IPS-20b (cell line): ENCODE data around the gene SPRING1.

Experiments used
- H3K27ac ChIP-seq: one replicate; pipeline ENCODE4 v1.5.1; 2013; ENCODE audit warnings: low read length
- H3K27me3 ChIP-seq: 2 replicates; pipeline ENCODE4 v1.6.1; 2013; ENCODE audit warnings: mild to moderate bottlenecking, low read length, inconsistent platforms; ENCODE audit not compliant: insufficient read depth
- H3K36me3 ChIP-seq: 2 replicates; pipeline ENCODE4 v1.6.1; 2013; ENCODE audit warnings: low read depth, mild to moderate bottlenecking, inconsistent platforms, low read length, moderate library complexity; ENCODE audit not compliant: insufficient read depth
- H3K4me1 ChIP-seq: 2 replicates; pipeline ENCODE4 v1.6.1; 2013; ENCODE audit warnings: mild to moderate bottlenecking, control low read depth, inconsistent platforms, low read length, moderate library complexity; ENCODE audit not compliant: insufficient read depth
- H3K4me3 ChIP-seq: 2 replicates; pipeline ENCODE4 v1.5.1; 2013; ENCODE audit warnings: mild to moderate bottlenecking, low read length, inconsistent platforms
- H3K9ac ChIP-seq: 2 replicates; pipeline ENCODE4 v1.6.1; 2013; ENCODE audit warnings: low read depth, mild to moderate bottlenecking, inconsistent platforms, low read length, moderate library complexity
- H3K9me3 ChIP-seq: 2 replicates; pipeline ENCODE4 v1.6.1; 2013; ENCODE audit warnings: mild to moderate bottlenecking, low read depth, low read length, inconsistent platforms; ENCODE audit not compliant: insufficient read depth

Gene SPRING1

GRCh38 chr12:116718655-116719454 lies 19.0 kb downstream of the SPRING1 start:
- Histone ChIP-seq H3K27ac (no peak overlapping the region), H3K4me1 (peaks cover 11% of the 10 kb centered on the region), H3K9ac (no peak overlapping the region), H3K27me3 (no peaks in the 10 kb centered on the region), H3K9me3 (no peaks in the 10 kb centered on the region), H3K4me3 (no peak overlapping the region), H3K36me3 (peaks cover 63% of the 10 kb centered on the region)

GRCh38 chr12:116717466-116718437 lies 20.1 kb downstream of the SPRING1 start:
- H3K27me3 ChIP-seq, result no peaks in the 10 kb centered on the region
- H3K9ac ChIP-seq, result no peak overlapping the region
- peaks cover 11% of the 10 kb centered on the region for H3K4me1 ChIP-seq
- peaks cover 61% of the 10 kb centered on the region for H3K36me3 ChIP-seq
- H3K27ac ChIP-seq, result no peak overlapping the region
- no peak overlapping the region for H3K4me3 ChIP-seq
- no peaks in the 10 kb centered on the region for H3K9me3 ChIP-seq

GRCh38 chr12:116714175-116714574 lies 23.7 kb downstream of the SPRING1 start:
- peaks cover 7% of the 10 kb centered on the region; the same call in 1 of the 2 replicates for H3K4me1 ChIP-seq

GRCh38 chr12:116713527-116713926 lies 24.3 kb downstream of the SPRING1 start:
- Histone ChIP-seq H3K9me3 (no peaks in the 10 kb centered on the region), H3K27ac (no peak overlapping the region), H3K9ac (no peak overlapping the region), H3K4me3 (no peak overlapping the region), H3K27me3 (peaks cover 15% of the 10 kb centered on the region), H3K4me1 (0 out of 2 replicates have a peak, but pooled peaks cover 4% of the 10 kb centered on the region), H3K36me3 (peaks cover 26% of the 10 kb centered on the region)

More at GRCh38 chr12:116714175-116714574, 23.7 kb downstream of the SPRING1 start:
- Histone ChIP-seq H3K9ac (no peak overlapping the region), H3K27me3 (peaks cover 9% of the 10 kb centered on the region), H3K36me3 (peaks cover 29% of the 10 kb centered on the region), H3K27ac (no peak overlapping the region), H3K9me3 (no peaks in the 10 kb centered on the region), H3K4me3 (no peak overlapping the region)

- no peak overlapping the region for H3K4me3 ChIP-seq
- peaks cover 26% of the 10 kb centered on the region for H3K36me3 ChIP-seq
- no peaks in the 10 kb centered on the region for H3K4me1 ChIP-seq
- H3K27me3 ChIP-seq, result peaks cover 18% of the 10 kb centered on the region
- H3K9ac ChIP-seq, result no peak overlapping the region
- H3K27ac ChIP-seq, result no peak overlapping the region
- no peaks in the 10 kb centered on the region for H3K9me3 ChIP-seq
Observed at GRCh38 chr12:116712458-116713303, 25.2 kb downstream of the SPRING1 start.

- Histone ChIP-seq H3K9me3 (no peaks in the 10 kb centered on the region), H3K27me3 (peaks cover 18% of the 10 kb centered on the region), H3K27ac (no peak overlapping the region), H3K4me1 (no peaks in the 10 kb centered on the region), H3K4me3 (no peak overlapping the region), H3K36me3 (peaks cover 6% of the 10 kb centered on the region), H3K9ac (no peak overlapping the region)
Observed at GRCh38 chr12:116710370-116711150, 27.3 kb downstream of the SPRING1 start.

GRCh38 chr12:116709768-116710167 lies 28.1 kb downstream of the SPRING1 start:
- Histone ChIP-seq H3K9me3 (no peaks in the 10 kb centered on the region), H3K36me3 (0 out of 2 replicates have a peak, but pooled peaks cover 2% of the 10 kb centered on the region), H3K27ac (no peak overlapping the region), H3K9ac (no peak overlapping the region), H3K4me1 (no peaks in the 10 kb centered on the region), H3K4me3 (no peak overlapping the region), H3K27me3 (peaks cover 18% of the 10 kb centered on the region)

- H3K27ac ChIP-seq, result no peak overlapping the region
- no peaks in the 10 kb centered on the region for H3K4me1 ChIP-seq
- H3K4me3 ChIP-seq, result no peak overlapping the region
- no peak overlapping the region for H3K9ac ChIP-seq
- peaks cover 18% of the 10 kb centered on the region for H3K27me3 ChIP-seq
- H3K36me3 ChIP-seq, result 0 out of 2 replicates have a peak, but pooled peaks cover under 1% of the 10 kb centered on the region
- no peaks in the 10 kb centered on the region for H3K9me3 ChIP-seq
Observed at GRCh38 chr12:116708826-116709756, 28.8 kb downstream of the SPRING1 start.

GRCh38 chr12:116707751-116708150 lies 30.1 kb downstream of the SPRING1 start:
- Histone ChIP-seq H3K4me3 (no peak overlapping the region), H3K27me3 (peaks cover 18% of the 10 kb centered on the region), H3K27ac (no peak overlapping the region)

More at GRCh38 chr12:116707751-116708150, 30.1 kb downstream of the SPRING1 start:
- Histone ChIP-seq H3K36me3 (no peaks in the 10 kb centered on the region), H3K9ac (no peak overlapping the region), H3K9me3 (no peaks in the 10 kb centered on the region), H3K4me1 (no peaks in the 10 kb centered on the region)
